GM12878 (cell line): Measurements from ENCODE around the gene FMNL2. TPM values are rescaled to one million over a fixed set of nuclear protein-coding genes. Genes with fewer than 3 reads are reported as not detected.

Source experiments
- CREM ChIP-seq: IDR thresholded peaks from 2 replicates; pipeline ENCODE4 v1.6.1; 2014; ENCODE audit warnings: antibody characterized with exemption, low read depth
- E2F8 ChIP-seq: fragments of 450-650 bp; IDR thresholded peaks from 2 replicates; pipeline ENCODE4 v1.6.1; 2018; ENCODE audit warnings: mild to moderate bottlenecking, low read depth, moderate library complexity; ENCODE audit not compliant: partially characterized antibody
- IKZF2 ChIP-seq, 2 experiments: fragments of 450-650 bp; IDR thresholded peaks; 2 replicates each; pipeline ENCODE4 v1.6.1; 2017; ENCODE audit warnings: mild to moderate bottlenecking in 2 of 2, moderate library complexity in 2 of 2
- KDM1A ChIP-seq: fragments of 200-600 bp; sonication (generic); IDR thresholded peaks from 2 replicates; pipeline ENCODE4 v1.6.1; 2016; ENCODE audit warnings: borderline replicate concordance
- MEF2B ChIP-seq: fragments of 450-650 bp; IDR thresholded peaks from 2 replicates; pipeline ENCODE4 v1.6.1; 2018; ENCODE audit warnings: mild to moderate bottlenecking, moderate library complexity; ENCODE audit not compliant: partially characterized antibody, poor library complexity, severe bottlenecking
- NFIC ChIP-seq: IDR thresholded peaks from 2 replicates; pipeline ENCODE4 v1.6.1; 2012; ENCODE audit warnings: low read depth, mild to moderate bottlenecking, inconsistent platforms, low read length, moderate library complexity
- PKNOX1 ChIP-seq: fragments of 450-650 bp; IDR thresholded peaks from 2 replicates; pipeline ENCODE4 v1.6.1; 2016; ENCODE audit warnings: mild to moderate bottlenecking
- polyA plus RNA-seq, 11 experiments: library from polyadenylated mRNA; depleted of rRNA in 4 of 11; unstranded in 6 of 11; stranded (reverse) in 5 of 11; fragments of >200 nt; fragmentation: Nextera tagmentation in 4 of 11; fragmentation: Illumina TruSeq in 1 of 11; extraction: Ambion mirVana in 4 of 11; extraction: Trizol in 1 of 11; gene quantifications; 1 replicate in 1 of 11; 2 replicates in 10 of 11; pipeline versions ENCODE4 v1.2.1 to v1.2.3, GENCODE V29; 2011 to 2016; ENCODE audit warnings: inconsistent platforms in 2 of 11, missing spikeins in 2 of 11, low read depth in 1 of 11
- total RNA-seq, 4 experiments: library from RNA; depleted of rRNA in 3 of 4; stranded (reverse); fragments of >200 nt in 3 of 4; fragmentation: Illumina TruSeq in 1 of 4; extraction: Trizol in 1 of 4; gene quantifications; 2 replicates each; pipeline versions ENCODE4 v1.2.1 to v1.2.3, GENCODE V29; 2013 to 2021
- TF ChIP-seq, protein P1 (sequence below): fragments of 450-650 bp; IDR thresholded peaks from 2 replicates; pipeline ENCODE4 v1.6.1; 2014; ENCODE audit warnings: mild to moderate bottlenecking
- TF ChIP-seq, protein P2 (sequence below): fragments of 450-650 bp; IDR thresholded peaks from 2 replicates; pipeline ENCODE4 v1.6.1; 2018; ENCODE audit warnings: borderline replicate concordance, mild to moderate bottlenecking; ENCODE audit not compliant: partially characterized antibody

FMNL2 gene
- total and polyA plus RNA-seq, 10 of the 15 experiments (the other 5 are each of a cell fraction or from before 2014, with no cell fraction given), result 0.13 to 9.9 (median 0.35) TPM

DNA sequence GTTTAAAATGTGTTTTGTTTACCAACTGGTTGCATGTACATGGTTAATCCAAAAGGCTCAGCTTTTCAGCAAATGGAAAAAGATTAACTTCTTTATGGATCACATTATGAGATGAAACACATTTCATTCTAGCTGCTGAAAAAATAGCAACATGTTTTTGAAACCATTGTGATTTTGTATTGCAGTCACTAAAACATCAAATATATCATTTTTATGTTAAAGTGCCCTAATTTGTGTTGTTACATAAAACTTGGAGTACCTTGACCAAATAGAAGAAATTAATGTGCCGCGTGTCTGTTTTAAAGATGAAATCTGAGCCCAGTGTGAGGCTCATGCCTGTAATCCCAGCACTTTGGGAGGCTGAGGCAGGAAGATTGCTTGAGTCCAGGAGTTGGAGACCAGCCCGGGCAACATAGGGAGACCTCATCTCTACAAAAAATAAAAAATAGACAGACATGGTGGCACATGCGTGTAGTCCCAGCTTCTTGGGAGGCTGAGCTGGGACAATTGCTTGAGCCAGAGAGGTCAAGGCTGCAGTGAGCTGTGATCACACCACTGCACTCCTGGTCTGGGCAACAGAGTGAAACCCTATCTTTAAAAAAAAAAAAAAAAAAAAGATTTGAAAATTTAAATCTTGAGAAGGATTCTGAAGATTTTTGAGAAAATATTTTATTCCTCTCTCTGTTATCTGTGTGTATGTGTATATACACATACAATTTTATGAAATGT is 96.6 kb downstream of the FMNL2 start (continued):
- no peak for TF ChIP-seq PKNOX1
- no peak for TF ChIP-seq IKZF2 (IDR thresholded peaks at IDR 0.05)
- TF ChIP-seq NFIC, result no peak
- no peak for TF ChIP-seq KDM1A
- no peak for TF ChIP-seq MEF2B
- TF ChIP-seq, protein P1, sequence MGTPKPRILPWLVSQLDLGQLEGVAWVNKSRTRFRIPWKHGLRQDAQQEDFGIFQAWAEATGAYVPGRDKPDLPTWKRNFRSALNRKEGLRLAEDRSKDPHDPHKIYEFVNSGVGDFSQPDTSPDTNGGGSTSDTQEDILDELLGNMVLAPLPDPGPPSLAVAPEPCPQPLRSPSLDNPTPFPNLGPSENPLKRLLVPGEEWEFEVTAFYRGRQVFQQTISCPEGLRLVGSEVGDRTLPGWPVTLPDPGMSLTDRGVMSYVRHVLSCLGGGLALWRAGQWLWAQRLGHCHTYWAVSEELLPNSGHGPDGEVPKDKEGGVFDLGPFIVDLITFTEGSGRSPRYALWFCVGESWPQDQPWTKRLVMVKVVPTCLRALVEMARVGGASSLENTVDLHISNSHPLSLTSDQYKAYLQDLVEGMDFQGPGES, result no peak
- no peak for TF ChIP-seq CREM
- TF ChIP-seq, protein P2, sequence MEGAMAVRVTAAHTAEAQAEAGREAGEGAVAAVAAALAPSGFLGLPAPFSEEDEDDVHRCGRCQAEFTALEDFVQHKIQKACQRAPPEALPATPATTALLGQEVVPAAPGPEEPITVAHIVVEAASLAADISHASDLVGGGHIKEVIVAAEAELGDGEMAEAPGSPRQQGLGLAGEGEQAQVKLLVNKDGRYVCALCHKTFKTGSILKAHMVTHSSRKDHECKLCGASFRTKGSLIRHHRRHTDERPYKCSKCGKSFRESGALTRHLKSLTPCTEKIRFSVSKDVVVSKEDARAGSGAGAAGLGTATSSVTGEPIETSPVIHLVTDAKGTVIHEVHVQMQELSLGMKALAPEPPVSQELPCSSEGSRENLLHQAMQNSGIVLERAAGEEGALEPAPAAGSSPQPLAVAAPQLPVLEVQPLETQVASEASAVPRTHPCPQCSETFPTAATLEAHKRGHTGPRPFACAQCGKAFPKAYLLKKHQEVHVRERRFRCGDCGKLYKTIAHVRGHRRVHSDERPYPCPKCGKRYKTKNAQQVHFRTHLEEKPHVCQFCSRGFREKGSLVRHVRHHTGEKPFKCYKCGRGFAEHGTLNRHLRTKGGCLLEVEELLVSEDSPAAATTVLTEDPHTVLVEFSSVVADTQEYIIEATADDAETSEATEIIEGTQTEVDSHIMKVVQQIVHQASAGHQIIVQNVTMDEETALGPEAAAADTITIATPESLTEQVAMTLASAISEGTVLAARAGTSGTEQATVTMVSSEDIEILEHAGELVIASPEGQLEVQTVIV, result no peak
- no peak for TF ChIP-seq E2F8
